GM12801 (cell line): ENCODE results near the gene KLHDC4.

Experiments
- CTCF ChIP-seq: IDR thresholded peaks from one replicate; pipeline ENCODE4 v1.5.1; 2011; ENCODE audit warnings: control low read depth; ENCODE audit not compliant: insufficient read length; ENCODE audit errors: extremely low read depth

Gene KLHDC4

GRCh38 chr16:87733190-87733589, 32.6 kb downstream of the KLHDC4 start:
- no peak for TF ChIP-seq CTCF

GRCh38 chr16:87731607-87732006, 34.2 kb downstream of the KLHDC4 start:
- TF ChIP-seq CTCF, result no peak

GRCh38 chr16:87729266-87729954, 36.4 kb downstream of the KLHDC4 start:
- no peak for TF ChIP-seq CTCF

- TF ChIP-seq CTCF, result no peak
These were observed 37.8 kb downstream of the KLHDC4 start for GRCh38 chr16:87728026-87728425.

- no peak for TF ChIP-seq CTCF
These were observed 38.4 kb downstream of the KLHDC4 start for GRCh38 chr16:87727346-87727745.

GRCh38 chr16:87725596-87726235, 40.1 kb downstream of the KLHDC4 start:
- TF ChIP-seq CTCF, result no peak

- no peak for TF ChIP-seq CTCF
These were observed 41.1 kb downstream of the KLHDC4 start for GRCh38 chr16:87724490-87725291.
